Body of pancreas (tissue), 4 donors: ENCODE results near the gene SORL1. TPM values are rescaled to one million over a fixed set of nuclear protein-coding genes. Genes with fewer than 3 reads are reported as not detected.
A peak's percentile ranks its signal among the peaks of the same experiment; 100 is the strongest.

Experiments
- ATAC-seq: fragments of 150-250 bp; one replicate; pipeline ENCODE4 v1.9.1; 2016
- DNase-seq, 4 donors: peaks; one replicate each; pipeline ENCODE4 v3.0.0-alpha.2; 2019
- H3K27ac ChIP-seq, 4 donors: fragments of 200-600 bp; sonication (generic); 1 replicate in 3 of 4; 2 replicates in 1 of 4; pipeline versions ENCODE4 v1.5.1 to v1.6.1; 2016 to 2019; ENCODE audit warnings: mild to moderate bottlenecking in 1 of 4, mixed read lengths in 1 of 4, moderate library complexity in 1 of 4
- H3K27me3 ChIP-seq, 2 donors: fragments of 200-600 bp; sonication (generic); one replicate each; pipeline ENCODE4 v1.6.0; 2016; ENCODE audit warnings: mild to moderate bottlenecking in 1 of 2
- H3K36me3 ChIP-seq, 2 donors: fragments of 200-600 bp; sonication (generic); replicated peaks in 1 of 2; 2 replicates each; pipeline ENCODE4 v1.5.1; 2016; ENCODE audit warnings: low read depth in 2 of 2; ENCODE audit not compliant: insufficient read depth in 1 of 2
- H3K4me1 ChIP-seq: fragments of 200-600 bp; sonication (generic); one replicate; pipeline ENCODE4 v1.6.0; 2016
- H3K4me3 ChIP-seq, 2 donors: fragments of 200-600 bp; sonication (generic); 1 replicate in 1 of 2; 2 replicates in 1 of 2; pipeline ENCODE4 v1.5.1; 2016 to 2019
- H3K9me3 ChIP-seq, 3 donors: fragments of 200-600 bp; sonication (generic); 1 replicate in 2 of 3; 2 replicates in 1 of 3; pipeline ENCODE4 v1.5.1; 2016
- CTCF ChIP-seq, 7 experiments: fragments of 450-650 bp in 4 of 7; fragments of 200-600 bp in 3 of 7; sonication (generic) in 3 of 7; IDR thresholded peaks; one replicate each; pipeline ENCODE4 v1.5.1; 2016 to 2019; ENCODE audit warnings: antibody characterized with exemption in 7 of 7
- POLR2A ChIP-seq, 3 donors: fragments of 450-650 bp; IDR thresholded peaks; one replicate each; pipeline ENCODE4 v1.6.1; 2016; ENCODE audit warnings: antibody characterized with exemption in 3 of 3, mild to moderate bottlenecking in 2 of 3
- WGBS, 2 donors: methylation state at CpG; one replicate each; pipeline ENCODE4 v1.1.5; 2017; 5-methylcytosine and 5-hydroxymethylcytosine counted together
- intact Hi-C: fragments of 100-400 bp; cut with DNase I; formaldehyde crosslinking; loops from one replicate; pipeline ENCODE4 v1.15.1; 2023
- total RNA-seq, 2 donors: library from RNA; depleted of rRNA; stranded (reverse); fragments of >200 nt; gene quantifications; one replicate each; pipeline ENCODE4 v1.1.0, GENCODE V29; 2016

SORL1 gene
- total RNA-seq, 2 donors from 2014 or later, result 25.1 to 26.5 TPM

- peaks cover 0 to 5% (median 0%) of the 10 kb centered on the region in 3 donors for H3K9me3 ChIP-seq
- no peaks in the 10 kb centered on the region for H3K36me3 ChIP-seq
- 39 to 44% methylated on average over 18 to 19 of the region's 19 CpGs for WGBS, 2 donors
- DNase-seq (no peak), ATAC-seq (peak; percentile 73)
- TF ChIP-seq CTCF (IDR thresholded peaks at IDR 0.05), result no peak
- TF ChIP-seq POLR2A (IDR thresholded peaks at IDR 0.05), result no peak
- H3K4me3 ChIP-seq, result no peak overlapping the region
- H3K4me1 ChIP-seq, result no peaks in the 10 kb centered on the region
- peak overlapping the region in 2 of 4 donors; percentile 36 to 44 for H3K27ac ChIP-seq
- H3K27me3 ChIP-seq, result no peaks in the 10 kb centered on the region
- intact Hi-C loops, result no loop called here
Measured at GRCh38 chr11:121671283-121672168, 219.4 kb downstream of the SORL1 start.

GRCh38 chr11:121672630-121673487 lies 220.7 kb downstream of the SORL1 start:
- peaks cover 0 to 2% (median 0%) of the 10 kb centered on the region in 3 donors for H3K9me3 ChIP-seq
- no peaks in the 10 kb centered on the region for H3K36me3 ChIP-seq
- no peaks in the 10 kb centered on the region for H3K27me3 ChIP-seq
- ATAC-seq (no peak), DNase-seq (no peak)
- TF ChIP-seq CTCF (IDR thresholded peaks at IDR 0.05) (no peak), POLR2A (IDR thresholded peaks at IDR 0.05) (no peak)
- intact Hi-C loops, result no loop called here
- H3K4me3 ChIP-seq, result no peak overlapping the region
- H3K4me1 ChIP-seq, result no peaks in the 10 kb centered on the region
- WGBS, 2 donors, result 53 to 59% methylated on average over 10 to 13 of the region's 13 CpGs
- no peak overlapping the region for H3K27ac ChIP-seq

GRCh38 chr11:121681550-121682268 lies 229.6 kb downstream of the SORL1 start:
- TF ChIP-seq CTCF (IDR thresholded peaks at IDR 0.05) (no peak), POLR2A (IDR thresholded peaks at IDR 0.05) (no peak)
- no peak for DNase-seq
- Histone ChIP-seq H3K4me3 (no peak overlapping the region), H3K9me3 (no peaks in the 10 kb centered on the region), H3K27me3 (no peaks in the 10 kb centered on the region), H3K27ac (no peak overlapping the region), H3K36me3 (no peaks in the 10 kb centered on the region), H3K4me1 (no peaks in the 10 kb centered on the region)
- intact Hi-C loops, result no loop called here
- ATAC-seq, result no peak
- WGBS, 2 donors, result 62 to 71% methylated on average over 1 of the region's 1 CpG

Other genes with a start within 250 kb of the SORL1 start
- gene SC5D, start 159.5 kb upstream of the SORL1 start, total RNA-seq, result 10 to 100 TPM in 1 of 2 donors, 1 to 10 TPM in 1; 9.2 to 22.1 TPM